Measurements from ENCODE around the gene M6PR.

DNA sequence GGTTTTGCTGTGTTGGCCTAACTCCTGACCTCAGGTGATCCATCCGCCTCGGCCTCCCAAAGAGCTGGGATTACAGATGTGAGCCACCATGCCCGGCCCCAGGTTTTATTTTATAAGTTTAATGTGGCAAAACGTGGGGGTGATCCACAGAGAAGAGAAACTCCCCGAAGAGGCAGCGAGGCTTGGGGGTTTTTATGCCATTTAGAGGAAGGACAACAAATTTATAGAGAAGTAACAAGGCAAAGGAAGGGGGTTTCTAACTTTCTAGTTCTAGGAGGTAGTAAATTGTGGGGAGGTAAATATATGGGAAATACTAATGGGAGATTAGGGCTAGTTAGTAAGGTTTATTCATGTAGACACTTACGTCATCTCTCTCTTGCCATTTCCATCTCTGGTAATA lies 52.4 kb downstream of the M6PR start:
- TF ChIP-seq TCF4 (CRISPR knock-in tag; IDR thresholded peaks at IDR 0.05; ENCODE audit: borderline replicate concordance) (no peak), ESRRG (CRISPR knock-in tag; IDR thresholded peaks at IDR 0.05) (no peak), ZNF565 (CRISPR knock-in tag; conservative IDR thresholded peaks at IDR 0.05; ENCODE audit: low read depth) (no peak), ZFP30 (CRISPR knock-in tag; IDR thresholded peaks at IDR 0.05) (no peak), TOX (CRISPR knock-in tag; IDR thresholded peaks at IDR 0.05; ENCODE audit: borderline replicate concordance) (no peak)
- TF ChIP-seq, protein P1, sequence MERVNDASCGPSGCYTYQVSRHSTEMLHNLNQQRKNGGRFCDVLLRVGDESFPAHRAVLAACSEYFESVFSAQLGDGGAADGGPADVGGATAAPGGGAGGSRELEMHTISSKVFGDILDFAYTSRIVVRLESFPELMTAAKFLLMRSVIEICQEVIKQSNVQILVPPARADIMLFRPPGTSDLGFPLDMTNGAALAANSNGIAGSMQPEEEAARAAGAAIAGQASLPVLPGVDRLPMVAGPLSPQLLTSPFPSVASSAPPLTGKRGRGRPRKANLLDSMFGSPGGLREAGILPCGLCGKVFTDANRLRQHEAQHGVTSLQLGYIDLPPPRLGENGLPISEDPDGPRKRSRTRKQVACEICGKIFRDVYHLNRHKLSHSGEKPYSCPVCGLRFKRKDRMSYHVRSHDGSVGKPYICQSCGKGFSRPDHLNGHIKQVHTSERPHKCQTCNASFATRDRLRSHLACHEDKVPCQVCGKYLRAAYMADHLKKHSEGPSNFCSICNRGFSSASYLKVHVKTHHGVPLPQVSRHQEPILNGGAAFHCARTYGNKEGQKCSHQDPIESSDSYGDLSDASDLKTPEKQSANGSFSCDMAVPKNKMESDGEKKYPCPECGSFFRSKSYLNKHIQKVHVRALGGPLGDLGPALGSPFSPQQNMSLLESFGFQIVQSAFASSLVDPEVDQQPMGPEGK (CRISPR knock-in tag; IDR thresholded peaks at IDR 0.05; ENCODE audit: borderline replicate concordance), result no peak
